ENCODE measurements around the gene ROR1. TPM values are rescaled to one million over a fixed set of nuclear protein-coding genes. Genes with fewer than 3 reads are reported as not detected.
A peak's percentile ranks its signal among the peaks of the same experiment; 100 is the strongest.

The ROR1 gene
- total and polyA plus RNA-seq, 4 experiments from 2014 or later = not detected

DNA sequence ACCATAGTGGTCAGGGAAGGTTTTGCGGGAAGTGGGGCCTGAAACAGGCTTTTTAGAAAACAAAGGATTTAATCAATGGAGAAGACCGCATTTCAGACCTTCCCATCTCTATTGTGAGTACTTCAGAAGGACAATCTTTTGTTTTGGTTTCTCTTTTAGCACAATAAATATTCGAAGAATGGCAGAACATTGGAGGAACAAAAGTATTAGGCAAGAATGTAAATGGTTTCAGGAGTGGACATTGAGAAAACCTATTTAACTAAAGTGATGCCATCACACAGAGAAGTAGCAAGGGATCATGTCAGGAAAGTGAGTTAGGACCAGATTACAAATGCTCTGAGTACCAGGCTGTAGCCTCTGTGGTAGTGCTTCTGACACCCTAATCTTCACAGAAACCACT is 402.8 kb downstream of the ROR1 start:
- ChIA-PET CTCF (ENCODE audit: partially characterized antibody) (no interaction called here), POLR2A (ENCODE audit: partially characterized antibody) (no interaction called here)
- H3K4me1 ChIP-seq (ENCODE audit: insufficient read depth, low read length) = no peaks in the 10 kb centered on the region
- Mint-ChIP-seq H3K36me3 (no peaks in the 10 kb centered on the region), H3K4me1 (peaks cover 0 to 5% (median 4%) of the 10 kb centered on the region in 4 donors), H3K27me3 (peaks cover 2 to 8% of the 10 kb centered on the region in 2 donors), H3K4me3 (no peak overlapping the region), H3K9me3 (no peaks in the 10 kb centered on the region), H3K27ac (no peak overlapping the region)
- intact Hi-C loops (cut with micrococcal nuclease) = no loop called here
- H3K9me3 ChIP-seq (ENCODE audit: control insufficient read depth in 1 of 2, low read length in 2 of 2) = no peaks in the 10 kb centered on the region
- no peaks in the 10 kb centered on the region for H3K36me3 ChIP-seq (ENCODE audit: insufficient read depth, low read length)
- no peak overlapping the region for H3K27ac ChIP-seq (ENCODE audit: low read depth, low read length)
- H3K27me3 ChIP-seq (ENCODE audit: insufficient read depth, low read length) = no peaks in the 10 kb centered on the region
- DNase-seq = no peak
- H3K4me3 ChIP-seq (ENCODE audit: low read length in 2 of 2) = no peak overlapping the region

GRCh38 chr1:64179588-64179987 is 405.8 kb downstream of the ROR1 start:
- H3K27me3 Mint-ChIP-seq = peaks cover 2 to 12% of the 10 kb centered on the region in 2 donors
- POLR2A ChIA-PET (ENCODE audit: partially characterized antibody) = no interaction called here
- no peak overlapping the region for H3K27ac Mint-ChIP-seq
- no peaks in the 10 kb centered on the region for H3K36me3 Mint-ChIP-seq
- intact Hi-C loops (cut with micrococcal nuclease) = no loop called here
- Histone ChIP-seq H3K9me3 (ENCODE audit: control insufficient read depth in 1 of 2, low read length in 2 of 2) (no peaks in the 10 kb centered on the region), H3K4me3 (ENCODE audit: low read length in 2 of 2) (no peak overlapping the region), H3K36me3 (ENCODE audit: insufficient read depth, low read length) (no peaks in the 10 kb centered on the region), H3K27ac (ENCODE audit: low read depth, low read length) (no peak overlapping the region), H3K27me3 (ENCODE audit: insufficient read depth, low read length) (no peaks in the 10 kb centered on the region), H3K4me1 (ENCODE audit: insufficient read depth, low read length) (no peaks in the 10 kb centered on the region)
- CTCF ChIA-PET (ENCODE audit: partially characterized antibody) = no interaction called here
- DNase-seq = no peak
- no peaks in the 10 kb centered on the region for H3K9me3 Mint-ChIP-seq
- no peak overlapping the region for H3K4me3 Mint-ChIP-seq
- H3K4me1 Mint-ChIP-seq = peaks cover 0 to 7% (median 3%) of the 10 kb centered on the region in 4 donors

DNA sequence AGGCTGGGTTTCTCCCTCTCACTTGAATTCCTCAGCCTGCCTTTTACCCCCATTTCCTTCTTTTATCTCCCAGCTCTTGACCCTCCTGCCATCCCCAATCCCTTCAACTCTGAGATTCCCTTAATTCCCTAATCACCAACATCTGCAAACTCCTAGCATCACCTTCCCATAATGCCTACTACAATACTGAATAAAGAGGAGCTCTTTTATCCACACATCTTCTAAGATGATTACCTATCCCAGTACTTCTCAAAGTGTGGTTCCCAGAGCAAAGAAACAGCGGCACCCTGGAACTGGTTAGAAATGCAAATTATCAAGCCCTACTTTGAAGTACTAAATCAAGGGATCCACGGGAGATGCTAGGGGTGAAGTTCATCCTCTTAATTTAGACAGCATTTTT is 408.4 kb downstream of the ROR1 start:
- peaks cover 2 to 7% of the 10 kb centered on the region in 2 donors for H3K27me3 Mint-ChIP-seq
- intact Hi-C loops (cut with micrococcal nuclease) = no loop called here
- H3K4me3 Mint-ChIP-seq = no peak overlapping the region
- H3K9me3 Mint-ChIP-seq = no peaks in the 10 kb centered on the region
- peaks cover 0 to 7% (median under 1%) of the 10 kb centered on the region in 4 donors for H3K4me1 Mint-ChIP-seq
- POLR2A ChIA-PET (ENCODE audit: partially characterized antibody) = no interaction called here
- no peak overlapping the region for H3K27ac ChIP-seq (ENCODE audit: low read depth, low read length)
- no peaks in the 10 kb centered on the region for H3K9me3 ChIP-seq (ENCODE audit: control insufficient read depth in 1 of 2, low read length in 2 of 2)
- no peaks in the 10 kb centered on the region for H3K4me1 ChIP-seq (ENCODE audit: insufficient read depth, low read length)
- no peaks in the 10 kb centered on the region for H3K36me3 ChIP-seq (ENCODE audit: insufficient read depth, low read length)
- DNase-seq = no peak
- peak overlapping the region in 1 of 7 donors; percentile 4 for H3K27ac Mint-ChIP-seq
- CTCF ChIA-PET (ENCODE audit: partially characterized antibody) = interaction anchor here (1.0 kb wide), 1 partner anchor 490 kb away, joined by 3 read pairs; no protein-coding TSS in a partner anchor
- no peak overlapping the region for H3K4me3 ChIP-seq (ENCODE audit: low read length in 2 of 2)
- H3K27me3 ChIP-seq (ENCODE audit: insufficient read depth, low read length) = no peaks in the 10 kb centered on the region
- H3K36me3 Mint-ChIP-seq = no peaks in the 10 kb centered on the region

DNA sequence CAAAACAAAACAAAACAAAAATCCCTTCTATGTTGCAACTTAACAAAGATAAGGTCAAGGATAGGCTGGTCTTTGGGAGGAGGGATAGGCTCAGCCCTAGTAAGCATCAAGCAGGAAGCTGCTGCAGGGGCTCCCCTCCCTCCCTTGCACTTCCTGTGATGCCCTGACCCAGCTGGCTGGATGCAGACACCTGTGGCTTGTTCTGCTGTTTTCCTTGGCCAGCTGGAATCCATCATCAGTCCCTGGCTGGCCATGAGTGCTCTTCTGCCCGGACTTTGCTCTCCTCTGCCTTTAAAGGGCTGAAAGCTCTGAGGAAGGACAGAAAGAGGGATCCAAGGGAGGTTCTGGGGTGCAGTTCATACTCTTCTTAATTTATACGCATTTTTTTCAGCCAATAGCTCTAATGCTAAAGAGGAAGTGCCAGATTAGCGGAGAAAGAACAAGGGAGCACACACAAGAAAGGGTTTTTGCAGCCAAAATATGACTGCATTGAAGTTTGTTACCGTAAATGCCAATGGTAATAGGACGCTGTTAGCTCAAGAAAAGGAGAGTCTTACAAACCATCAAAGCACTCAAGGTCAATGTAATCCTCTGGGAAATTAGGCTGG is 409.7 kb downstream of the ROR1 start:
- DNase-seq = no peak
- Mint-ChIP-seq H3K4me3 (peak overlapping the region in 2 of 8 donors; percentile 33 to 58), H3K4me1 (peaks cover 0 to 7% (median under 1%) of the 10 kb centered on the region in 4 donors), H3K27ac (peak overlapping the region in 1 of 7 donors; percentile 24), H3K36me3 (no peaks in the 10 kb centered on the region), H3K27me3 (peaks cover 2 to 6% of the 10 kb centered on the region in 2 donors), H3K9me3 (peaks cover 0 to under 1% (median 0%) of the 10 kb centered on the region in 8 donors)
- ChIA-PET CTCF (ENCODE audit: partially characterized antibody) (no interaction called here), POLR2A (ENCODE audit: partially characterized antibody) (no interaction called here)
- Histone ChIP-seq H3K4me3 (ENCODE audit: low read length in 2 of 2) (no peak overlapping the region), H3K27me3 (ENCODE audit: insufficient read depth, low read length) (no peaks in the 10 kb centered on the region), H3K4me1 (ENCODE audit: insufficient read depth, low read length) (no peaks in the 10 kb centered on the region), H3K9me3 (ENCODE audit: control insufficient read depth in 1 of 2, low read length in 2 of 2) (no peaks in the 10 kb centered on the region), H3K36me3 (ENCODE audit: insufficient read depth, low read length) (no peaks in the 10 kb centered on the region), H3K27ac (ENCODE audit: low read depth, low read length) (no peak overlapping the region)
- intact Hi-C loops (cut with micrococcal nuclease) = no loop called here

DNA sequence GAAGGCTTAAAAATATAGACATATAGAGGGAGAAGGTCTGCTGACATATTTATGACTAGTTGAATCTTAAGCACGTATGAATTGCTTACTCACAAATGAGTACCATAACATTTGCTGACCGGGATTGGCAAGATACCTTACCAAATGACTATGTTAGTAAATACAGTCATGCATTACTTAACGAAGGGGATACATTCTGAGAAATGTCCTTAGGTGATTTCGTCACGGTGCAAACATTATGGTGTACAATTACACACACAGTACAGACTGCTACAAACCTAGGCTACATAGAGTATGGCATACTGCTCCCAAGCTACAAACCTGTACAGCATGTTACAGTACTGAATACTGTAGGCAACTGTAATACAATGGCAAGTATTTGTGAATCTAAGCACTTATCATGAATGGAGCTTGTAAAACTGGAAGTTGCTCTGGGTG is 410.2 kb downstream of the ROR1 start:
- CTCF ChIA-PET (ENCODE audit: partially characterized antibody) = no interaction called here

DNA sequence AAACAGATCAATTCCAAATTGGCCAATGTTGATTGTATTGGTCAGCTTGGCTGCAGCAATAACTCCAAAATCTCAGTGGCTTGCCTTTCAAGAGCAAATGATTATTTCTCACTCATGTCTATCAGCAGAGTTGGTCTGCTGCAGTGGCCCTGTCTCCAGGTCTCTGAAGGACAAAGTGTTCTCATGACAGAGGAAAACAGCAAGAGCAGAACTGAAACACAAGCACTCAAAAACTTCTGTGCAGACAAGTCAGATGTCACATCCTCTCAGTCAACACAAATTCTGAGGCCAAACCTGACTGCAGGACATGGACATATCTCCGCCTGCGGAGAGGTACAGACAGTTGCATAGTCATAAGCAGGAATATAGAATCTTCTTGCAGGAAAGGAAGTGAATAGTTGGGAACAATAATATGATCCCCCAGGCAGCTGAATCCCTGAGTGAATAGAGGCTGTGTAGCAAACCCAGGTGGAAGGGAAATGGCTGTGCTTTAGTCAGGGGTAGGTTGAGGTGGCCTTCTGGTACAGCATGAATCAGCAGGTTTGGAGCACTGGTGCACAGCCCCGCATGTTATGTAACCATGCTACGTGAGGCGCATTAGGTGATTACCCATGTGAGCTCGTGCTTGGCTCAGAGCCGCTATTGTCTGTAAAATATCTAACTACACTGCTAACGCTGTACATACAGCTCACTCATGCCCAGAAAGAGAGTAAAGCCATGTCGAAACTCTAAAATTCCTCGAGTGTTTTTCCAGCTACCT is 412.5 kb downstream of the ROR1 start:
- H3K27ac ChIP-seq (ENCODE audit: low read depth, low read length) = no peak overlapping the region
- H3K36me3 ChIP-seq (ENCODE audit: insufficient read depth, low read length) = no peaks in the 10 kb centered on the region
- intact Hi-C loops (cut with micrococcal nuclease) = no loop called here
- H3K4me3 ChIP-seq (ENCODE audit: low read length in 2 of 2) = no peak overlapping the region
- no peaks in the 10 kb centered on the region for H3K4me1 ChIP-seq (ENCODE audit: insufficient read depth, low read length)
- H3K4me3 Mint-ChIP-seq = no peak overlapping the region
- no peak for DNase-seq
- H3K4me1 Mint-ChIP-seq = peaks cover 0 to 7% (median under 1%) of the 10 kb centered on the region in 4 donors
- H3K9me3 Mint-ChIP-seq = peaks cover 0 to 1% (median 0%) of the 10 kb centered on the region in 8 donors
- no peak overlapping the region for H3K27ac Mint-ChIP-seq
- CTCF ChIA-PET (ENCODE audit: partially characterized antibody) = no interaction called here
- H3K27me3 Mint-ChIP-seq = peaks cover 0 to 6% of the 10 kb centered on the region in 2 donors
- H3K36me3 Mint-ChIP-seq = no peaks in the 10 kb centered on the region
- no peaks in the 10 kb centered on the region for H3K9me3 ChIP-seq (ENCODE audit: control insufficient read depth in 1 of 2, low read length in 2 of 2)
- POLR2A ChIA-PET (ENCODE audit: partially characterized antibody) = no interaction called here
- no peaks in the 10 kb centered on the region for H3K27me3 ChIP-seq (ENCODE audit: insufficient read depth, low read length)

More for the DNA sequence above, 410.2 kb downstream of the ROR1 start:
- peaks cover 2 to 6% of the 10 kb centered on the region in 2 donors for H3K27me3 Mint-ChIP-seq
- H3K27me3 ChIP-seq (ENCODE audit: insufficient read depth, low read length) = no peaks in the 10 kb centered on the region
- H3K4me1 ChIP-seq (ENCODE audit: insufficient read depth, low read length) = no peaks in the 10 kb centered on the region
- H3K27ac ChIP-seq (ENCODE audit: low read depth, low read length) = no peak overlapping the region
- DNase-seq = no peak
- POLR2A ChIA-PET (ENCODE audit: partially characterized antibody) = no interaction called here
- peak overlapping the region in 1 of 8 donors; percentile 24 for H3K4me3 Mint-ChIP-seq
- no peaks in the 10 kb centered on the region for H3K9me3 ChIP-seq (ENCODE audit: control insufficient read depth in 1 of 2, low read length in 2 of 2)
- H3K36me3 ChIP-seq (ENCODE audit: insufficient read depth, low read length) = no peaks in the 10 kb centered on the region
- H3K4me1 Mint-ChIP-seq = peaks cover 0 to 7% (median under 1%) of the 10 kb centered on the region in 4 donors
- no peaks in the 10 kb centered on the region for H3K36me3 Mint-ChIP-seq
- no peak overlapping the region for H3K4me3 ChIP-seq (ENCODE audit: low read length in 2 of 2)
- H3K9me3 Mint-ChIP-seq = peaks cover 0 to 1% (median 0%) of the 10 kb centered on the region in 8 donors
- intact Hi-C loops (cut with micrococcal nuclease) = no loop called here
- no peak overlapping the region for H3K27ac Mint-ChIP-seq

DNA sequence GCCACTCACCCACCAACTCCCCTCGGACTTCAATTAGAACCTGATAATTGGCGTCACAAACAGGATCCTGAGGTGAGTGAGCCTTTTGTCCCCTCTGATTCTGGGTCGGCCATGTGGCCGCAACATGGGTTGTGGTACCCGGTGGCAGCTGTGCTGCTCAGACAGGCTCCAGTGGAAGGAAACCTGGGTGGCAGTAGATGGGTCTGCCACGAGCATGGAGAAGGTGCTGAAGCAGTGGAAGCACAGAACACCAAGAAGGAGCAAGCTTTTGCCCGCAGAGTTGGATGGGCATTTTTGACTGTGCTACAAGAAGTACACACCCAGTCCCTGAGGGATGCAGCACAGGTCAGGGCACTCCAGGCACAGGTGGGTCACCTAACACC is 413.1 kb downstream of the ROR1 start:
- DNase-seq = no peak
- H3K4me1 ChIP-seq (ENCODE audit: insufficient read depth, low read length) = no peaks in the 10 kb centered on the region
- no peak overlapping the region for H3K4me3 ChIP-seq (ENCODE audit: low read length in 2 of 2)
- peaks cover 0 to 5% of the 10 kb centered on the region in 2 donors for H3K27me3 Mint-ChIP-seq
- H3K9me3 Mint-ChIP-seq = peaks cover 0 to 1% (median 0%) of the 10 kb centered on the region in 8 donors
- no peaks in the 10 kb centered on the region for H3K36me3 ChIP-seq (ENCODE audit: insufficient read depth, low read length)
- no peaks in the 10 kb centered on the region for H3K9me3 ChIP-seq (ENCODE audit: control insufficient read depth in 1 of 2, low read length in 2 of 2)
- no peaks in the 10 kb centered on the region for H3K27me3 ChIP-seq (ENCODE audit: insufficient read depth, low read length)
- H3K4me3 Mint-ChIP-seq = no peak overlapping the region
- H3K36me3 Mint-ChIP-seq = no peaks in the 10 kb centered on the region
- H3K27ac Mint-ChIP-seq = no peak overlapping the region
- no peak overlapping the region for H3K27ac ChIP-seq (ENCODE audit: low read depth, low read length)
- ChIA-PET POLR2A (ENCODE audit: partially characterized antibody) (no interaction called here), CTCF (ENCODE audit: partially characterized antibody) (no interaction called here)
- peaks cover 0 to 7% (median under 1%) of the 10 kb centered on the region in 4 donors for H3K4me1 Mint-ChIP-seq
- intact Hi-C loops (cut with micrococcal nuclease) = no loop called here

Data from CD4-positive, alpha-beta memory T cell (primary cell).